ENCODE measurements around the gene CTNND1. TPM values are rescaled to one million over a fixed set of nuclear protein-coding genes. Genes with fewer than 3 reads are reported as not detected.
A peak's percentile ranks its signal among the peaks of the same experiment; 100 is the strongest.

Gene CTNND1
- total and polyA plus RNA-seq, 2 of the 8 experiments (the other 6 are each of a cell fraction or from before 2014, with no cell fraction given) = 91.9 to 164 TPM

GRCh38 chr11:57713835-57714234 lies 47.8 kb upstream of the CTNND1 start:
- Histone ChIP-seq H3K56ac (replicated peaks; ENCODE audit: insufficient read length, low read depth, low read length) (no peak overlapping the region), H4K91ac (replicated peaks; ENCODE audit: insufficient read length, low read length) (no peak overlapping the region), H2AK5ac (ENCODE audit: low read depth, low read length) (no peak overlapping the region), H4K20me1 (replicated peaks in 1 of 2; ENCODE audit: control insufficient read depth in 1 of 2, insufficient read depth in 2 of 2, low read length in 2 of 2) (peaks cover 0 to 5% of the 10 kb centered on the region in 2 experiments), H2BK120ac (replicated peaks; ENCODE audit: low read depth, low read length) (no peak overlapping the region), H4K5ac (ENCODE audit: insufficient read length, low read depth, low read length) (no peak overlapping the region), H3K23me2 (ENCODE audit: low read depth, low read length) (peaks cover 9% of the 10 kb centered on the region), H3K14ac (ENCODE audit: insufficient read length) (no peak overlapping the region), H3K9ac (replicated peaks in 1 of 4; ENCODE audit: extremely low read depth in 1 of 4, low read depth in 3 of 4, low read length in 3 of 4) (no peak overlapping the region), H3K79me1 (ENCODE audit: low read depth, low read length) (peaks cover 2% of the 10 kb centered on the region; the same call in 1 of the 2 replicates), H3K4me3 (ENCODE audit: extremely low read depth in 1 of 4, insufficient read depth in 2 of 4, low read depth in 3 of 4, low read length in 4 of 4) (peak overlapping the region; percentile 91 to 100 (median 98); a peak in 5 of 8 replicates), H3K4me1 (replicated peaks in 1 of 4; ENCODE audit: control insufficient read depth in 3 of 4, insufficient read depth in 4 of 4, low read length in 3 of 4) (peaks cover 0 to 4% (median 0%) of the 10 kb centered on the region in 4 experiments; a peak in 1 of 7 replicates), H3K27ac (ENCODE audit: low read depth, low read length) (no peak overlapping the region), H3K4ac (replicated peaks; ENCODE audit: insufficient read length, low read depth, low read length) (no peak overlapping the region), H2BK15ac (ENCODE audit: low read length) (no peak overlapping the region), H3K4me2 (ENCODE audit: insufficient read depth in 1 of 2, low read depth in 2 of 2, low read length in 2 of 2) (peak overlapping the region; percentile 60 to 74), H2BK20ac (ENCODE audit: low read length) (no peak overlapping the region), H3K79me2 (ENCODE audit: control insufficient read depth in 1 of 2, insufficient read depth in 2 of 2, low read length in 2 of 2) (peaks cover 26 to 53% of the 10 kb centered on the region in 2 experiments), H3K23ac (ENCODE audit: insufficient read length) (no peak overlapping the region), H2BK5ac (ENCODE audit: low read depth, low read length) (no peak overlapping the region), H3K36me3 (ENCODE audit: control insufficient read depth in 2 of 4, insufficient read depth in 4 of 4, low read length in 3 of 4) (peaks cover 0 to 11% (median 4%) of the 10 kb centered on the region in 4 experiments; a peak in 3 of 8 replicates), H3K27me3 (replicated peaks in 1 of 4; ENCODE audit: control insufficient read depth in 3 of 4, extremely low read depth in 1 of 4, insufficient read depth in 3 of 4, low read length in 3 of 4) (no peaks in the 10 kb centered on the region), H3K18ac (ENCODE audit: extremely low read depth, low read length) (no peak overlapping the region), H4K8ac (ENCODE audit: extremely low read depth, insufficient read depth, low read length) (no peak overlapping the region), H2BK12ac (ENCODE audit: low read depth, low read length) (no peak overlapping the region), H3K9me3 (ENCODE audit: insufficient read depth in 2 of 2, low read depth in 1 of 2, low read length in 1 of 2) (peaks cover 0 to 3% of the 10 kb centered on the region in 2 experiments; a peak in 1 of 4 replicates), H2AFZ (ENCODE audit: low read length) (no peak overlapping the region)
- ChIA-PET CTCF (ENCODE audit: partially characterized antibody) (interaction anchor here (0.7 to 1.0 kb wide), 5 partner anchors 21 to 853 kb away, joined by 3 read pairs; no protein-coding TSS in a partner anchor), POLR2A (ENCODE audit: partially characterized antibody) (interaction anchor here (0.8 to 4.3 kb wide), 11 partner anchors 10 to 87 kb away, joined by 3 to 27 read pairs (median 4); partner anchors contain the start of gene SELENOH)
- FAIRE-seq = no peak
- 87% methylated on average over 2 of the region's 2 CpGs; no CpG with 5 or more reads in 1 of the 2 experiments for WGBS, 2 experiments (ENCODE audit: extremely low coverage in 1 of 2, insufficient coverage in 1 of 2, insufficient read length in 1 of 2, insufficient replicate concordance in 2 of 2, low coverage in 1 of 2, low lambda C conversion rate in 2 of 2, missing lambda C conversion rate in 1 of 2)
- DNase-seq (ENCODE audit: low read depth in 1 of 2, low spot score in 2 of 2) = no peak
- TF ChIP-seq SIRT6 (IDR thresholded peaks at IDR 0.05; ENCODE audit: low read length) (no peak), KDM4A (IDR thresholded peaks at IDR 0.05; ENCODE audit: low read depth, low read length, severe bottlenecking) (no peak), MAX (IDR thresholded peaks at IDR 0.05) (no peak)
